HepG2 (cell line): Measurements from ENCODE around the gene TBX15. TPM values are rescaled to one million over a fixed set of nuclear protein-coding genes. Genes with fewer than 3 reads are reported as not detected.

Source experiments
- CENPT ChIP-seq: sonication (generic); formaldehyde crosslinking; IDR thresholded peaks from 2 replicates; pipeline ENCODE4 v1.8.0; 2022; ENCODE audit warnings: low read depth, mild to moderate bottlenecking, moderate library complexity, missing genetic modification reagents
- ETS1 ChIP-seq: sonication (generic); formaldehyde crosslinking; IDR thresholded peaks from 2 replicates; pipeline ENCODE4 v1.4.0; 2020; ENCODE audit warnings: missing genetic modification reagents
- KAT2B ChIP-seq: fragments of 150-350 bp; IDR thresholded peaks from 2 replicates; pipeline ENCODE4 v1.6.1; 2014; ENCODE audit warnings: low read depth, low read length, borderline replicate concordance
- KDM3A ChIP-seq: IDR thresholded peaks from 2 replicates; pipeline ENCODE4 v1.6.1; 2018; ENCODE audit warnings: low read depth, missing compliant biosample characterization
- MBD4 ChIP-seq: IDR thresholded peaks from 2 replicates; pipeline ENCODE4 v1.6.1; 2012; ENCODE audit warnings: low read length, inconsistent platforms, borderline replicate concordance
- MEIS2 ChIP-seq: sonication (generic); formaldehyde crosslinking; IDR thresholded peaks from 2 replicates; pipeline ENCODE4 v1.9.0; 2021; ENCODE audit warnings: mild to moderate bottlenecking, missing genetic modification reagents
- NFRKB ChIP-seq: fragments of 450-650 bp; IDR thresholded peaks from 2 replicates; pipeline ENCODE4 v1.6.1; 2017
- PLRG1 ChIP-seq: fragments of 450-650 bp; conservative IDR thresholded peaks from 2 replicates; pipeline ENCODE4 v1.6.1; 2016
- POLR2A ChIP-seq, 2 experiments: IDR thresholded peaks; 2 replicates each; pipeline ENCODE4 v1.6.1; 2011; ENCODE audit warnings: low read depth in 2 of 2, low read length in 2 of 2, mild to moderate bottlenecking in 1 of 2, moderate library complexity in 1 of 2; ENCODE audit not compliant: insufficient read depth in 1 of 2
- RNF219 ChIP-seq: sonication (generic); formaldehyde crosslinking; IDR thresholded peaks from 2 replicates; pipeline ENCODE4 v1.5.0; 2020; ENCODE audit warnings: mild to moderate bottlenecking, missing genetic modification reagents
- ZNF232 ChIP-seq: sonication (generic); formaldehyde crosslinking; IDR thresholded peaks from 2 replicates; pipeline ENCODE4 v1.4.0; 2020; ENCODE audit warnings: missing genetic modification reagents, borderline replicate concordance
- ZNF260 ChIP-seq: sonication (generic); formaldehyde crosslinking; IDR thresholded peaks from 2 replicates; pipeline ENCODE4 v1.4.0; 2020; ENCODE audit warnings: missing genetic modification reagents, low read depth, mild to moderate bottlenecking, borderline replicate concordance
- ZNF281 ChIP-seq: sonication (generic); formaldehyde crosslinking; IDR thresholded peaks from 2 replicates; pipeline ENCODE4 v1.4.0; 2020; ENCODE audit warnings: missing genetic modification reagents, borderline replicate concordance
- ZNF318 ChIP-seq: sonication (generic); formaldehyde crosslinking; IDR thresholded peaks from 2 replicates; pipeline ENCODE4 v1.4.0; 2020; ENCODE audit warnings: mild to moderate bottlenecking, missing genetic modification reagents
- ZNF619 ChIP-seq: sonication (generic); formaldehyde crosslinking; IDR thresholded peaks from 2 replicates; pipeline ENCODE4 v1.4.0; 2020; ENCODE audit warnings: mild to moderate bottlenecking, missing genetic modification reagents
- ZNF761 ChIP-seq: sonication (generic); formaldehyde crosslinking; conservative IDR thresholded peaks from 2 replicates; pipeline ENCODE4 v1.4.0; 2020; ENCODE audit warnings: mild to moderate bottlenecking, missing genetic modification reagents
- polyA plus RNA-seq, 8 experiments: library from polyadenylated mRNA; depleted of rRNA in 3 of 8; stranded (reverse) in 7 of 8; unstranded in 1 of 8; fragments of >200 nt; fragmentation: Illumina TruSeq in 4 of 8; extraction: Trizol in 4 of 8; gene quantifications; 2 replicates each; pipeline versions ENCODE4 v1.2.1 to v1.2.3, GENCODE V29; 2011 to 2016; ENCODE audit warnings: low read depth in 4 of 8, missing spikeins in 1 of 8, mixed read lengths in 1 of 8; ENCODE audit not compliant: insufficient read depth in 1 of 8
- total RNA-seq, 5 experiments: library from RNA; depleted of rRNA; stranded (reverse); fragments of >200 nt; fragmentation: Illumina TruSeq; extraction: Trizol; gene quantifications; 2 replicates each; pipeline ENCODE4 v1.2.3, GENCODE V29; 2016; ENCODE audit warnings: low read depth in 1 of 5

TBX15 gene
- total and polyA plus RNA-seq, 2 of the 13 experiments (the other 11 are each of a cell fraction or from before 2014, with no cell fraction given), result 0.42 to 1.9 TPM

GRCh38 chr1:118960567-118961136, 27.5 kb downstream of the TBX15 start (continued):
- TF ChIP-seq ZNF318 (CRISPR knock-in tag) (peak; percentile 72; the same call in 1 of the 2 replicates), KDM3A (CRISPR knock-in tag) (peak; percentile 98), NFRKB (no peak), KAT2B (no peak), ZNF232 (CRISPR knock-in tag) (no peak), ZNF619 (CRISPR knock-in tag) (peak; percentile 98; the same call in 1 of the 2 replicates), MBD4 (no peak), ETS1 (CRISPR knock-in tag) (no peak), RNF219 (CRISPR knock-in tag) (peak; percentile 90), ZNF260 (CRISPR knock-in tag) (no peak), MEIS2 (no peak; the same call in 1 of the 2 replicates), ZNF761 (CRISPR knock-in tag) (0 out of 2 replicates have a peak, but pooled peaks have one; percentile 78), ZNF281 (CRISPR knock-in tag) (peak; percentile 78; the same call in 1 of the 2 replicates), POLR2A (IDR thresholded peaks at IDR 0.05; ENCODE audit: insufficient read depth in 1 of 2, low read depth in 2 of 2, low read length in 2 of 2) (peak; percentile 64 to 79), CENPT (CRISPR knock-in tag) (no peak), PLRG1 (no peak)
